Measurements from ENCODE around the gene SLC25A21.

GRCh38 chr14:36721877-36722276 lies 450.5 kb downstream of the SLC25A21 start:
- TF ChIP-seq POLR2AphosphoS5 (IDR thresholded peaks at IDR 0.05; ENCODE audit: low read depth, low read length) (no peak), SIN3A (IDR thresholded peaks at IDR 0.05; ENCODE audit: borderline replicate concordance, insufficient read depth, low read length) (no peak), TAF1 (IDR thresholded peaks at IDR 0.05; ENCODE audit: borderline replicate concordance, insufficient read depth, low read length) (no peak), REST (IDR thresholded peaks at IDR 0.05; ENCODE audit: insufficient read depth in 1 of 2, low read depth in 2 of 2, low read length in 2 of 2) (no peak)
